Measurements from ENCODE around the gene ANGPTL1.

DNA sequence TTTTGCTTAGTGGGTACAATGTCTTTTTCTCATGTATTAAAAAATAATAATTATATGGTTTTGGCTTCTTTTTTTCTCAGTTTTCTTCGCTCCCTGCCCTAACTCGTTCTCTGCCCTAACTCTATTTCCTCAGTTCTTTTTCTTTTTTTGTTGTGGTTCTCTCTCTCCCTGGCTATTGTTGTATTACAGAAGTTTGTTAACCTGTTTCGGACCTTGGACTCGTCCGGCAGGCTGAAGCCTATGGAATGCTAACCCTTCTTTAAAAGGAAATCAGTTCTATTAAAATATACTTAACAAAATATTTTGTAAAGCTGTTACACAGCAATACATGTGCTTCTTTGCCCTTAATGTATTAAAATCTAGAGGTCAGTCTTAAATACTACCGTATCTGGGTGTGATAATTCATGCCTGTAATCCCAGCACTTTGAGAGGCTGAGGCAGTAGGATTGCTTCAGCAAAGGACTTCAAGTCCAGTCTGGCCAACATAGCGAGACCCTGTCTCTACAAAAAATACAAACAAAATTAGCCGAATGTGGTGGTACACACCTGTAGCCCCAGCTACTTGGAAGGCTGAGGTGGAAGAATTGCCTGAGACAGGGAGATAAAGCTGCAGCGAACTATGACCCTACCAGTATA is 64.1 kb downstream of the ANGPTL1 start:
- TF ChIP-seq, protein P1, sequence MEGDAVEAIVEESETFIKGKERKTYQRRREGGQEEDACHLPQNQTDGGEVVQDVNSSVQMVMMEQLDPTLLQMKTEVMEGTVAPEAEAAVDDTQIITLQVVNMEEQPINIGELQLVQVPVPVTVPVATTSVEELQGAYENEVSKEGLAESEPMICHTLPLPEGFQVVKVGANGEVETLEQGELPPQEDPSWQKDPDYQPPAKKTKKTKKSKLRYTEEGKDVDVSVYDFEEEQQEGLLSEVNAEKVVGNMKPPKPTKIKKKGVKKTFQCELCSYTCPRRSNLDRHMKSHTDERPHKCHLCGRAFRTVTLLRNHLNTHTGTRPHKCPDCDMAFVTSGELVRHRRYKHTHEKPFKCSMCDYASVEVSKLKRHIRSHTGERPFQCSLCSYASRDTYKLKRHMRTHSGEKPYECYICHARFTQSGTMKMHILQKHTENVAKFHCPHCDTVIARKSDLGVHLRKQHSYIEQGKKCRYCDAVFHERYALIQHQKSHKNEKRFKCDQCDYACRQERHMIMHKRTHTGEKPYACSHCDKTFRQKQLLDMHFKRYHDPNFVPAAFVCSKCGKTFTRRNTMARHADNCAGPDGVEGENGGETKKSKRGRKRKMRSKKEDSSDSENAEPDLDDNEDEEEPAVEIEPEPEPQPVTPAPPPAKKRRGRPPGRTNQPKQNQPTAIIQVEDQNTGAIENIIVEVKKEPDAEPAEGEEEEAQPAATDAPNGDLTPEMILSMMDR (conservative IDR thresholded peaks at IDR 0.05; ENCODE audit: low read length): no peak
- no peak for TF ChIP-seq EZH2phosphoT487 (IDR thresholded peaks at IDR 0.05; ENCODE audit: borderline replicate concordance)
